Glomerular visceral epithelial cell (primary cell): ENCODE data around the gene TBX3.

Experiments
- DNase-seq: peaks from one replicate; pipeline ENCODE4 v3.0.0-alpha.2; 2016; ENCODE audit errors: extremely low spot score

The TBX3 gene

DNA sequence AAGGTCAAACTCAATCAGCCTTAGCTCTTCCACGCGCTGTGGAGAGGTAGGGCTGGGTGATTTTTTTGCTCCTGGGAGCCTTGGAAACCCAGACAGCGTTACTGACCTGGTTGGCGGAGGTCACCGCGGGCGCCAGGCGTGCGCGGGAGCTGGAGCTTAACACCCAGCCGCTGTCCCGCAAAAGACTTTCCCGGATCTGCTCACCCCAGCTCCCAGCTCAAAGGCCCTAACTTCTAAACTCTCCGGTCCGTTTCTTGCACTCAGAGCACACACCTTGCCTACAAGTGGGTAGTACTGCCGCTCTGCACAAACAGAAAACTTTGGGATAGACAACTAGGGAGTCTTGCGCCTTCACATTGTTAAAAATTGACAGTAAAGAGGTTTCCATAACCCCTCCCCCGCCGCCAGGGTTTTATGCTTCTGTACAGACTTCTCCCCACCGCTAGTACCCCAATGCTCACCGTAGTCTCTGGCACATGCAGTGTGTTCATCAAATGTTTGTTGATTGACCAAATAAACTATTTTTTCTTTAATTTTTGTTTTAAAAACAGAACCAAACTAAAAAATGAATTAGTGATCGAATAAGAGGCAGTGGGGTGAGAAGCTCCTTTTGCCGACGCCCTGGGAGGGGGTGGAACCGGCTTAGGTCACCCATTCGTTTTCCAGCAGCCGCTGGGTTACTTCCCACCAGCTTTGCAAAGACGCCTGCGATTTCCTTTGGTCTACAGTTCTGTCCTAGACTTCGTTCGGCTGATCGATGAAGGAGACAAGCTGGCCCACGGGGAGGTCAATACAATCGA is 12.7 kb upstream of the TBX3 start:
- no peak for DNase-seq

DNA sequence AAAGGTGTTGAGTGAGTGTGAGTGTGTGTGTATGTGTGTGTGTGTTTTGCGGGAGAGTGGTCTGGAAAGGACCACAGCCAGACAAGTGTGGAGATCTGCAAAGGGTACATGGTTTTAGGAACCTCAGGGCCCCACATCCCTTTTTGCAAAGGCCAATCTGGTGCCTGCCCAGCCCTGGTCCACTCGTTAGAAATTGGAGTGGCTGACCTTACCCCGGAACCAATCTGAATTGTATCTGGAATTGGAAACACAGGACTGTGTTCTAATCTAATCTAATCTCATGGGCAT is 11.3 kb upstream of the TBX3 start:
- no peak for DNase-seq

DNA sequence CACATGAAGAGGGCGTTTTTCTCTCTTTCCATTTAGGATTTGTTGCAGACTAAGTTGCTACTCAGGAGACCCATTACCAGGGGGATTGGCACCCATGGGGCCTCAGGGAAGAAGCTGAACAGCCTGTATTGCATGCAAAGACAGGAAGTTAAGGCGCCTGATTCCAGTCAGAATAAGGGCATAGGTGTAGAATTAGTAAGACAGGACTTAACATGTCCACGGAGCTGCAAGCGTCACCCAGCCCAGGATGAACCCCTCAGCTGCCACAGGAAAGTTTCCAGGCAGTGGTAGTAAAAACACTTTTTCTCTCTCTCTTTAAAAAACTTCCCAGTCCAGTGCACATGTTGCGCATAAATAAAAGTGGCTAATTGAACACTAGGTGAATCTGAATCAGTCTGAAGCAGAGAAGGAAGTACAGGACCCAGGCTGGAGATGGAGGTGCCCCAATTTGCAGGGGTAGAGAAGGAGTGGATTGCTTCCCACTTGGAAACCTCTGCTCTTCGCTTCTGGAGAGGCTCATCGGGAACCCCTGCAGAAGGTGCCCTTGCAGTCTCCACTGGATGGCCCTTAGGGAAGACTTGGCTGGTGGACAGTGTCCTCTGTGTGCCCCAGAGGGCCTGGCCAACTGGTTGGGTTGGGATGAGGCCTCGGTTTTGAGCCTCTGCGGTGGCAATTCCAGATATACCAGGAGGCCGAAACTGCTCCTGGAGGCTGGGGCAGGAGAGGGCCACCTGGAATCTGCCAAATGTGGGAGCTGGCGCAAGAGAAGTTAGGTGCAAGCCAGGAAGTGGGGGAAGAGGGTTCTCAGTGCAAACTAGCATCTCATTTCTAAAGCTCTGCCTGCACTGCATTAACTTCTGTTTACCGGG is 10.7 kb upstream of the TBX3 start:
- no peak for DNase-seq

DNA sequence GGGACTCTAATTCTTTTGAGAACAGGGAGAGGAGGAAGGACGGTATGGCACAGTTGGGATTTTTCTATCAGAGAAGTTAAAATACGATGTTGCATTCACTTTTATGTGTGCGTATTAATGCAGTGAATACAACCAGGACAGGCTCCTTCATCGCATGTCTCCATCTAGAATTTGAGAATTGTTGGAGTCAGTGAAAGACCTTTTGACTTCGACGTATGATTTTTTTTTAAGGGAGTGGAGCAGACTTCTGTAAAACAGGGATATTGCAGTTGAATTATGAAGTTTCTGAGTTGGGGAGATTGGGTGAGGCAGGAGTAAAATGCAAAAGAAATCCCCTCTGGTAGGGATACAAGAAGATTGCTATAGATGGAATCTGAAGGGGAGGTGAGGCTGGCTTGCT is 9.6 kb upstream of the TBX3 start:
- DNase-seq = no peak

DNA sequence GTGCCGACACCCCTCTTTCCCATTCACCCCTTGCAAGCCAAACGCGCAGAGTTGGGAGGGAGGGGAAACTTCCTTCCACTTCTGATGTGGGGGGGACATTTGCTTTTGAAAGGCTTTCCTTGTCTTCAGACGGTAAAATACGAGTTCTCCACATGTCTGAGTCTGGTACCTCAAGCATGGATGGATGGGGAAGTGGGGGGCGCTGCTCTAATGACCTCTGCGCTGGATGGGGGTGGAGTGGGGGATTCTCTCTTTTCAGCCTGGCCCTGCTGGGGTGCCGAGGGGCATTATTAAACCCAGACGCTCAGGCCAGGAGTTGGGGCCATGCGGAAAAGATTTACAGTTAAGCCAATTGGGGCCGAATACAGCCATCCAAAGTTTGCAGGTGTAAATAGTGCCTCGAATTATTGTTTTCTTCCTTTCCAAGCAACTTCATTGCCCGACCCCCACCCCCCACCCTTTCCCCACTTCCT is 9.1 kb upstream of the TBX3 start:
- no peak for DNase-seq

DNA sequence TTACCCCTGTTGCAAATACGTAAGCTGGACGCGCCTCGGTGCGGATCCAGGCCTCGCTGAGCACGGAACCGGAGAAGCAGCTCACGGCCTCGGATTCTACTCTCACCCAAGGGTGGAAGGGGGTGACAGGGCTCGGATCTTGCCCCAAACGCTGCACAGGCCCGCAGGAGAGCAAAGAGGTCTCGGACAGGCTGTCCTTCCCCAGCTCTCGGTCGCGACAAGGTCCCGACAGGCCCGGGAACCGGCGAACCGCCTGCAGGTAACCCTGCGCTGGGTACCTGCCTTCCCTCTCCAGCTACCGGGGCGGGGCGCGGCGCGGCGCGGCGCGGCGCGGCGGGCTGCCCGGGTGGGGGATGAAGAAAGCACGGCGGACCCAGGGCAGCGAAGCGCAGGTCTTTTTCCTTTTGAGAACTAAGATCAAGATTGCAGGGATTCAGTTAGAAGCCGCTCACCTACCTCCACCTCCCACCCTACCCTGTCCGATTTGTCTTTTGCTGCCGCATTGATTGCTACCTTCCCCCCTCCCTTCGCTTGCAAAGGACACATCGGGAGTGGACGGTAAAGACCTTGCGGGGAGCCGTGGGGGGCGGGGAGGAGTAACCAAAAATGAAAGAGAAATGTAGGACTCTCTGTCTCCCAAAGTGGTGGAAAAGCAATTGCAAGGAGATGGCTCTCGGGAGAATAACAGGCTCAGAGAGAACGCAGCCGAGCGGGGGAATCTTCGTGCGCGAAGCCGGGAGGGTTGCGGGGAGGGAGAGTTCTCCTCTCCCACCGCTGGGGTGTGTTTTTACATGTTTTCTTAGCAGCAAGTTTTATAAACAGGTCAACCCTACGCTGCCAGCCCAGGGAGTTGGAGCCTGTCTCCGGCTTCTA is 8.4 kb upstream of the TBX3 start:
- DNase-seq = no peak

DNA sequence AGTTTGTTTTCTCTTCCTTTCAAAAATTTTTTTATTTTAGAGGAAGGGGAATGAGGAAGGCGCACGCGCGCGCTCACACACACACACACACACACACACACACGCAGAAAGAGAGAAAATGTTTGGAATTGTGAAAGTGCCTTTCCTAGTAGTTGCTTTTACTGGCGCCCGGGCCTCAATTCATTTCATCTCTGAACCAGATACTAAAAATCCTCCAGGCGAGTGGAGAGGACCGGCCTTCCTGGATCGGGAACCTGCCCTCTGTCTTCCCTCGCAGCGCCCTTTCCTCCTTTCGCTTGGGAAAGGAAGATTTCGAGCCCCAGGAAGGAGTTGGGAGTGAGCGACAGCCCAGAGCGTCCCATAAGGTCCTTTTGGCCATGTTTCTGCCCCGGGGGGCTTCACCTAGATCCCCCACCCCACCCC is 7.8 kb upstream of the TBX3 start:
- DNase-seq = no peak

DNA sequence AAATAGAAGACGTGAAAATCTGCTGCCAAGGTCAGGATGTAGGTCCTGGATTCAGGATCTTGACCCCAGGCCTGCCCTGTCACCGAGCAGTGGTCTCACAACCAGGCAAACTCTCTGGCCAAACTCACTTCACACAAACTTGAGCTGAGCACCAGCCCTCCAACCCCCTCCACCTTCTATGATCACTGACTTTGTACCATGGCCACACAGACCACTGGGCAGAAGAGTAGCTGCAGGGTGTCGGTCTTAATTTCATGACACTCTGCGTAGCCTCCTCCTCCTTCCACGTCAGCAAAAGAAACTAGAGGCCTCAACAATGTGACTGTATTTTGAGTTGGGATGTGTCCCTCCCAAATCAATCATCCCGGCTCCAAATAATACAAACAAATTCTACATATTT is 7.2 kb upstream of the TBX3 start:
- no peak for DNase-seq

DNA sequence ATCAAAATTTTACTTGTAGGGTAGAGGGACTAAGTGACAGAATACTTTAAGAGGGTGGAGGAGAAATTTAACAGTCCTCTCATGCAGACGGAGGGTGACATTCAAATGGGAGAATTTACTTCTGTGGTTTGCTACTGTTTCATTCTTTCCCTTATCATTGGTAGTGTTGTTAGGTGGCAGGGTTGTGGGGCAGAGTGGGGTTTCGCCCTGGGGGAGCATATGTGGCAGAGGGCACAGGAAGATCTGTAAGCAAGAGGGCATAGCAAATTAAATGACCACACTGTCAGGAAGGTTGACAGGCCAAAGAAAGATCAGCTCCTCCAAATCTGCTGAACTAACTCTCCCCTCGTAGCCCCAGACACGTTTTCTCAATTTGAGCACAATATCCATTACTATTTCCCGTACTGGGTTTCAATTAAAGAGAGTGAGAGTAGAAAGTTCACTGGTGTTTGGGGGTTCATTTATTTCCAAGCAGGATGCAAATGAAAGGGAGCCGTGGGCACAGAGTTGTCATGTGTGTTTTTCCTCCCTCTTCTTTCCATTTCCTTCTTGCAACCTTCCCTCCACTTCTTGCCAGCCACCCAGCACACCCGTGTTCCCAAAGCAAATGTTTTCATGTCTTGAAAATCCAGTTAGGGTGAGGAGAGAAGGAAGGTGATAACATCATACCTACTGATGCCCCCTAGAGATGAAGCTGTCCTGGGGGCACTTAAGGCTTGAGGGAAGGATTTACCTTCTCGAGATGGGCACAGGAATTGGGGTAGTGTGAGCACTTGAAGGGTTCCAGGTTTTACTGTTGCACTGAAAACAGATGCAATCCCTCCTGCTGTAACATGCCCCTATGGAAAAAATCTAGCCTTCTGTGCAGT is 6.5 kb upstream of the TBX3 start:
- no peak for DNase-seq

DNA sequence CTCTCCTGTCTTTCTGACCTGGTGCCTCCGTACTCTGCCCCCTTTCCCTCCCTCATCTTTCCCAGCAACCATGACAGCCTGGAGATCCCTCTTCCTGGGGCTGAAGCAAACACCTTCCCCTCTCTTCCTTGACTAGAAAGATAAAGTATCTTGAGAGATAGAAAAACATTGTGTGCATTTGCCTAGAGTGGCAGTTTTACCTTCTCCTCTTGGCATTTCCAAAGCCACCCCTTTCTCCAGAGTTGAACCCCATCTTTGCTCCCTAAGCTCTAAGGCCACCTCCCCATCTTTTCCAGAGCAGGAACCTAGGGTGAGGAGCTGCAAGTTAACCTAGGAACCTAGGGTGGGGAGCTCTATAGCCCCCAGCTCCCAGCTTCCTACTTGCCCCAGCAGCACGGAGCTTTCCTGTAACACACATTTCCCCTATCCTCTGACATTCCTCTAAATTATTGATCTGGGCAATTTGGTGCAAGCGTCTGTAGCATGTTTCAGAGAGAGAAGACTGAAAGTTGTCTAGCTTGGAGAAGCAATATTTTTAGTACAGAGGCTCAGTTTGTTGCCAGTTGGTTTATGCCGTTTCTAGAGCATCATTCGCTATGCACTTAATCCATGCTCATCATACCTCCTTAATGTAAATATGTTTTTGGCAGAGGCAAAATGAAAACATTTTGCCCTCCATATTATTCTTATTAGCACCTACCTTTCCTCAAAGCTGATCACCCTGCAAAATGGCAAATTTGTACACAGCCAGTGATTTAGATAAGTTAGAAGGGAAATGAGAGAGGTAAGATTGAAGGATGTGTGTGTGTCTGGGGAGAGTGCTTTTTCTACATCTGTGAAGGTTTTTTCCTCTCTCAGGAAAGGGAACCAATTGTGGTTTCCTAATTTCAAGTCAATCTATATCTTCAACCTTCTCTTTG is 5.4 kb upstream of the TBX3 start:
- DNase-seq = no peak

DNA sequence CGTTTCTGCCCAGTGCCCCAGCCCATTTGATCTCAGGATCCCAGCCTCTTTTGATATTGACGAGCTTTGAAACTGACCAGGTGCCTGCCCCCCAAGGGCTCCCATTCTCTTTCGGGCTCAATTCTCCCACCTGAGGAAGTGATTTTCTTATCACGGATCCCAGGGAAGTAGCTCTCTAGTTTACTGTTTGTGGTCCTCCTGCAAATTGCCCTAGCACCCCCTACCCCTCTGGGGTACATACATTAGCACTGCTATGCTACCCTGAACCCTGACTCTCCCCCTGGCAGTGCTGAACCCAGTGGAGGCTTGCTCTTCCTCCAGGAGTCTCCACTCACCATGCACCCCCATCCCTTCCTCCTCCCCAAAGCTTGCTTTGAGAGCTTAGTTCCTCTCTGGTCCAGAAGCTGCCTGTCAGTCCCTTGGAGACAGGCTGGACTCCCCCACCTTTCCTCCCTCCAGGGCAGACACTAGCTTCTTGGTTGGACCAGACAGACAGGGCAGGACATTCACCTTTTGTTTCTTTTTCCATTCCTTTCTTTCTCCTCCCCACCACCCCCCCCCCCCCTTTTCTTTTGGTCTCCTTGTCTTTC is 4.4 kb upstream of the TBX3 start:
- no peak for DNase-seq

DNA sequence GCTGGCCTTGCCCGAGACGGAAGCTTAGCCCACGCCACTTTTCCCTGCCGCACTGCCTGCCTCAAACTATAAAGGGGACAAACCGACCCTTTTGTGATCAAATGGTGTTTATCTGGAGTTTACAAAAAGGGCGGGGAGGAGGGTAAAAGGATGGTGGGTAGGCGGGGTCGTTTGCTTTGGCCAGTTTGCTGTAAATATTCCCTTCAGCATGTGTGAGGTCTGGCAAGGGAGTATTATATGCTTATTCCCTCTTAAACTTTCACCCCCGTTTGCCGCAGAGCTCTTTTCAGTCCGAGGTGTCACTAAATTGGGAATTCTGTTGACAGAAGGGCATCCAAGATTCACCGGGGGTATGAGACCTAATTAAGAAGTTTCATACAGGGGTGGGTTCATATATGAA is 3.8 kb upstream of the TBX3 start:
- no peak for DNase-seq

DNA sequence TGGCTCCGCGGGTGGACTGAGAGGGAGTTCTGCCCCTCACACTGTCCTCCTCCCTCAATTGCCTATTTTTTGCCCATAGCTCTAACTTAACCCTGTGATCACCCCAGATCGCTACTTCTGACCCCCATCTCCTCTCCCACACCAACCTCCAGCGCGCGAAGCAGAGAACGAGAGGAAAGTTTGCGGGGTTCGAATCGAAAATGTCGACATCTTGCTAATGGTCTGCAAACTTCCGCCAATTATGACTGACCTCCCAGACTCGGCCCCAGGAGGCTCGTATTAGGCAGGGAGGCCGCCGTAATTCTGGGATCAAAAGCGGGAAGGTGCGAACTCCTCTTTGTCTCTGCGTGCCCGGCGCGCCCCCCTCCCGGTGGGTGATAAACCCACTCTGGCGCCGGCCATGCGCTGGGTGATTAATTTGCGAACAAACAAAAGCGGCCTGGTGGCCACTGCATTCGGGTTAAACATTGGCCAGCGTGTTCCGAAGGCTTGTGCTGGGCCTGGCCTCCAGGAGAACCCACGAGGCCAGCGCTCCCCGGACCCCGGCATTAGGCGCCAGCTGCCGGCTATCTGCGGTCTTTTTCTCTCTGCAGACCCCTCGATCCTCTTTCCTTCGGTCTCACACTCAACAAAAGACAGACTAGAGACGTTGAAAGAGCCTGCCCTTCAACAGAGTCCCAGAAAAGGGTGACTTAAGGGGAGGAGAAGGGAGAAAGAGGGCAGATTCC is 3.0 kb upstream of the TBX3 start:
- DNase-seq = no peak

DNA sequence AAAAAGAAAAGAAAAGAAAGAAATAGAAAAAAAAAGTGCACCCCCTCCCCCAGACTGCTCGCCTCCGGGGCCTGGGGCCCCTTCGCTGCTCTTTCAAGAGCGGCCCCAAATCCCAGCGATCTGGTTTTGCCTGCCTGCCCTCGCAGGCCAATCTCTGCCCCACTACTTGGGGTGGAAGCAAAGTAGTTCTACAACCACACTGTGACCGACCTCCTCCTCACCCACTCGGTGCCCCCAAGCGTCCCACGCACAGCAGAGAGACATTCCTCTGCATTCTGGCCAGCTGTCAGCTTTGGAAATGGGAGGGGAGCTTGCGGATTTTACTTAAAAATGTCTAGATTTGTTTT is 2.4 kb upstream of the TBX3 start:
- no peak for DNase-seq

DNA sequence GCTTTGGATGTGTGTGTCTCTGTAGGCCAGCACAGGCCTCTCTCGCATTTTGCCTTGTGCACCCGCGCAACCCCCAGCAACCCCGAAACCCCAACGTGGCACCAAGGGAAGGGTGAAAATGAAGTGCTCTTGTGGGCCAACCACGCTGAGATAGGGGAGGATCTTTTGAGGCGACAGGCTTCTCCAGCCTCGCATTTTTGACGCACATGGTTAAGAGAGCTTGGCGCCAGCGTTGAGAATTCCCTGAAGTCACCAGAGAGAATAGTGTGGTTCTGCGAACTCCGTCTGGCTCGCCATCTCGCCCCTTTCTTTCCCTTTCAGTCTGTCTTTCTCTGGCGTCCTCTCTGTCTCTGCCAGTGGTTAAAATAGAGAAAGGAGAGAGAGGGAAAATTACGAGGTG is 1.9 kb upstream of the TBX3 start:
- DNase-seq = no peak

DNA sequence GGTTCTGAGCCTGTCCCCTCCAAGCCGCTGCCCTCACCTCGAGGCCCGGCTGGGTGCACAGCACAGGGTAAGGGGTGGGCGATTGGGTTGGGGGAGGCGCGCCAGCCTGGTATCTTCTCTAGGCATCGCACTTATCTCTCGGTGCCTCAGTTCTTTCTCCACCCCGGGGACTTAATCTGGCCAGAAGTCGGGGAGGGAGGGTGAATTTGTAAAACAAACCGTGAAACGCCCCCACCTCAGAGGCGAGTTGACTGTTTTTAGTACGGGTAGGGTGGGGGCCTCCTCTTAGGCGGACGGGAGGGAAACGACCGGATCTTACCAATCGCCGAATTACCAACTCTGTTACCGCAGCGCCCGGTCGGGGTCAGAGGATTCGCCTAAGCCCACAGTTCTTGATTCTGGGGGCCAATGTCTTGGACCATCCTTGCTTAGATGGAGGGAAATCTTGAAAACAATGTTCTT is 1.4 kb upstream of the TBX3 start:
- no peak for DNase-seq

DNA sequence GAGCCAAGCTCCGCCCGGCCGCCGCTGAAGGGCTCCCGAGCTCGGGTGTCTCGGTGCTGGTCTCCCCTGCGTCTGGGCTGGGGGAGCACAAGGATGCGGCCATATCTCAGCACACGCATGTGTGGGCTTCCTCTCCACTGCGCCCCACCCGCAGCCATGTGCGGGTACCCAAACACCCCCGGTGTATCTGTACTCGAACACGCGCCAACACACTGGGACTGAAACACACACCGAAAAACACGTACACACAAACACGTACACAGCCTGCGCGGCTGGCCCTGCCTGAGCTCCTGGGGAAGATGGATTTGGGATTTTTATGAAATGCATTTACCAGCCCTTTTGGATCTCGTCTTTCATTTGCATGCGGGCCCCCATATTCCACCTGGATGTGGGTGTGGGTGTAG is 897 bp upstream of the TBX3 start:
- DNase-seq = no peak

DNA sequence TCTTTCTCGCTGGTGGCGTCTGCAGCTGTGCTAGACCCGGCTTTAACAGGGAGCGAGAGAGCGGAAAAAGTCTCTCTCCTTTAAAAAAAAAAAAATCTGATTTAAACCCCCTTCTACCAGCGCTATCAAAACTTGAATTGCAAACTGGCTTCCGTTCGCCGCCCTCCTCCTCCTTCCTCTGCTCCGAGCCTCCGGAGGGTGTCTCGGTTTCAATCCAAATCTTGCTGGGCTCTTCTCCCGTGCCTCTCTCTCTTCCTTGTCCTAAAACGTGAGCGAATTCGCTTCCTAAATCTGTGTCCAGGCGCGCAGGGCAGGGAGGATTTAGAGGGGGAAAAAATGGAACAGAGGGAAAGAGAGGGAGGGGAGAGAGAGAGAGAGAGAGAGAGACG is 272 bp downstream of the TBX3 start:
- no peak for DNase-seq
